ENCODE results near the gene GABBR1. TPM values are rescaled to one million over a fixed set of nuclear protein-coding genes. Genes with fewer than 3 reads are reported as not detected.
A peak's percentile ranks its signal among the peaks of the same experiment; 100 is the strongest.
"Not testable (repeated sequence)": the region's sequence is repeated elsewhere in the genome, so short reads cannot be mapped to it uniquely, and the experiment has no call there.

The GABBR1 gene
- total RNA-seq, 1 donor from 2014 or later, result 6.3 TPM

GRCh38 chr6:29678114-29678513 lies 45.1 kb upstream of the GABBR1 start:
- FAIRE-seq (no peak), DNase-seq (ENCODE audit: low read depth) (peak; percentile 90)
- Histone ChIP-seq H3K36me3 (ENCODE audit: control insufficient read depth, insufficient read depth, low read length) (no peaks in the 10 kb centered on the region), H3K27me3 (ENCODE audit: control insufficient read depth, insufficient read depth, low read length) (no peaks in the 10 kb centered on the region), H3K4me3 (ENCODE audit: low read depth, low read length) (no peak overlapping the region)
- TF ChIP-seq CTCF (IDR thresholded peaks at IDR 0.05; ENCODE audit: insufficient read depth, low read length, severe bottlenecking), result no peak

- peak; percentile 7 for FAIRE-seq
- no peak for TF ChIP-seq CTCF (IDR thresholded peaks at IDR 0.05; ENCODE audit: insufficient read depth, low read length, severe bottlenecking)
- Histone ChIP-seq H3K27me3 (ENCODE audit: control insufficient read depth, insufficient read depth, low read length) (no peaks in the 10 kb centered on the region), H3K36me3 (ENCODE audit: control insufficient read depth, insufficient read depth, low read length) (no peaks in the 10 kb centered on the region), H3K4me3 (ENCODE audit: low read depth, low read length) (no peak overlapping the region)
- DNase-seq (ENCODE audit: low read depth), result peak; percentile 71
These were observed 44.1 kb upstream of the GABBR1 start for GRCh38 chr6:29676981-29677601.

- H3K27me3 ChIP-seq (ENCODE audit: control insufficient read depth, insufficient read depth, low read length), result peaks cover 3% of the 10 kb centered on the region
- TF ChIP-seq CTCF (IDR thresholded peaks at IDR 0.05; ENCODE audit: insufficient read depth, low read length, severe bottlenecking), result no peak
- no peaks in the 10 kb centered on the region for H3K36me3 ChIP-seq (ENCODE audit: control insufficient read depth, insufficient read depth, low read length)
- peak; percentile 75 for DNase-seq (ENCODE audit: low read depth)
- no peak for FAIRE-seq
- H3K4me3 ChIP-seq (ENCODE audit: low read depth, low read length), result no peak overlapping the region
These were observed 42.6 kb upstream of the GABBR1 start for GRCh38 chr6:29675561-29675960.

- H3K27me3 ChIP-seq (ENCODE audit: control insufficient read depth, insufficient read depth, low read length), result peaks cover 3% of the 10 kb centered on the region
- DNase-seq (ENCODE audit: low read depth) (no peak), FAIRE-seq (no peak)
- H3K4me3 ChIP-seq (ENCODE audit: low read depth, low read length), result no peak overlapping the region
- TF ChIP-seq CTCF (IDR thresholded peaks at IDR 0.05; ENCODE audit: insufficient read depth, low read length, severe bottlenecking), result no peak
- no peaks in the 10 kb centered on the region for H3K36me3 ChIP-seq (ENCODE audit: control insufficient read depth, insufficient read depth, low read length)
These were observed 41.0 kb upstream of the GABBR1 start for GRCh38 chr6:29674008-29674407.

GRCh38 chr6:29673161-29673560 lies 40.2 kb upstream of the GABBR1 start:
- DNase-seq (ENCODE audit: low read depth) (no peak), FAIRE-seq (no peak)
- Histone ChIP-seq H3K27me3 (ENCODE audit: control insufficient read depth, insufficient read depth, low read length) (peaks cover 3% of the 10 kb centered on the region), H3K36me3 (ENCODE audit: control insufficient read depth, insufficient read depth, low read length) (no peaks in the 10 kb centered on the region), H3K4me3 (ENCODE audit: low read depth, low read length) (no peak overlapping the region)
- TF ChIP-seq CTCF (IDR thresholded peaks at IDR 0.05; ENCODE audit: insufficient read depth, low read length, severe bottlenecking), result no peak

GRCh38 chr6:29672116-29672515 lies 39.1 kb upstream of the GABBR1 start:
- not testable (repeated sequence) for FAIRE-seq; H3K27me3 ChIP-seq (ENCODE audit: control insufficient read depth, insufficient read depth, low read length); H3K36me3 ChIP-seq (ENCODE audit: control insufficient read depth, insufficient read depth, low read length); H3K4me3 ChIP-seq (ENCODE audit: low read depth, low read length); DNase-seq (ENCODE audit: low read depth)
